ENCODE measurements around the gene CIDEB. TPM values are rescaled to one million over a fixed set of nuclear protein-coding genes. Genes with fewer than 3 reads are reported as not detected.

Gene CIDEB
- total RNA-seq, 1 donor from 2014 or later: not detected

GRCh38 chr14:24351517-24351916, 43.7 kb upstream of the CIDEB start:
- Mint-ChIP-seq H3K27ac (ENCODE audit: unreplicated experiment) (no peak overlapping the region), H3K27me3 (ENCODE audit: low read depth) (peaks cover 38% of the 10 kb centered on the region), H3K9me3 (ENCODE audit: low read depth) (no peaks in the 10 kb centered on the region), H3K36me3 (ENCODE audit: low read depth) (peaks cover under 1% of the 10 kb centered on the region), H3K4me1 (ENCODE audit: low read depth) (peaks cover 2% of the 10 kb centered on the region), H3K4me3 (ENCODE audit: unreplicated experiment) (no peak overlapping the region)
- no peak for DNase-seq (ENCODE audit: low spot score)
- TF ChIP-seq CTCF (IDR thresholded peaks at IDR 0.05): peak; percentile 37

DNA sequence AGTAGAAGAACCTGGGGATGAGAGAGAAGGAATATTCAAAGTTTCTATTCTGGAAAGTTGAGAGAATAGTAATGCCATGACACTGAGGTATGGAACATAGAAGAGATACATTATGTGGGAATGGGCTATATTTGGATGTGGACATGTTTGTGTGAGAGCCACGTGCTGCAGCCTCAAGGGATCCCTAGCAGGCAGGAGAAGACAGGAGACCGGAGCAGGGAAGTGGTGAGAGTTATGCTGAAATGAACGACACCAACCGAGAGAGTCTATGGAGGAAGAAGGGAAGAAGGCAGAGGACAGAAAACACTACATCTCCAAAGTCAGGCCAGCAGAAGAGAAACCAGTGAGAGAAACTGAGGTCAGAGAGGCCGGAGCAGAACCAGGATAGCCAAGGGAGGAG, 42.0 kb upstream of the CIDEB start:
- peaks cover 41% of the 10 kb centered on the region for H3K27me3 Mint-ChIP-seq (ENCODE audit: low read depth)
- no peak for DNase-seq (ENCODE audit: low spot score)
- no peak for TF ChIP-seq CTCF (IDR thresholded peaks at IDR 0.05)
- no peak overlapping the region for H3K4me3 Mint-ChIP-seq (ENCODE audit: unreplicated experiment)
- peaks cover 1% of the 10 kb centered on the region for H3K36me3 Mint-ChIP-seq (ENCODE audit: low read depth)
- H3K9me3 Mint-ChIP-seq (ENCODE audit: low read depth): no peaks in the 10 kb centered on the region
- peaks cover 2% of the 10 kb centered on the region for H3K4me1 Mint-ChIP-seq (ENCODE audit: low read depth)
- no peak overlapping the region for H3K27ac Mint-ChIP-seq (ENCODE audit: unreplicated experiment)

GRCh38 chr14:24348186-24348585, 40.4 kb upstream of the CIDEB start:
- no peak for DNase-seq (ENCODE audit: low spot score)
- Mint-ChIP-seq H3K36me3 (ENCODE audit: low read depth) (peaks cover 1% of the 10 kb centered on the region), H3K9me3 (ENCODE audit: low read depth) (no peaks in the 10 kb centered on the region), H3K4me1 (ENCODE audit: low read depth) (no peaks in the 10 kb centered on the region), H3K27ac (ENCODE audit: unreplicated experiment) (no peak overlapping the region), H3K27me3 (ENCODE audit: low read depth) (peaks cover 44% of the 10 kb centered on the region), H3K4me3 (ENCODE audit: unreplicated experiment) (no peak overlapping the region)
- TF ChIP-seq CTCF (IDR thresholded peaks at IDR 0.05): no peak

- H3K9me3 Mint-ChIP-seq (ENCODE audit: low read depth): no peaks in the 10 kb centered on the region
- H3K36me3 Mint-ChIP-seq (ENCODE audit: low read depth): peaks cover 1% of the 10 kb centered on the region
- H3K4me3 Mint-ChIP-seq (ENCODE audit: unreplicated experiment): no peak overlapping the region
- H3K27me3 Mint-ChIP-seq (ENCODE audit: low read depth): peaks cover 38% of the 10 kb centered on the region
- no peak for DNase-seq (ENCODE audit: low spot score)
- no peak overlapping the region for H3K27ac Mint-ChIP-seq (ENCODE audit: unreplicated experiment)
- H3K4me1 Mint-ChIP-seq (ENCODE audit: low read depth): no peaks in the 10 kb centered on the region
- no peak for TF ChIP-seq CTCF (IDR thresholded peaks at IDR 0.05)
Observed at GRCh38 chr14:24347134-24347533, 39.4 kb upstream of the CIDEB start.

DNA sequence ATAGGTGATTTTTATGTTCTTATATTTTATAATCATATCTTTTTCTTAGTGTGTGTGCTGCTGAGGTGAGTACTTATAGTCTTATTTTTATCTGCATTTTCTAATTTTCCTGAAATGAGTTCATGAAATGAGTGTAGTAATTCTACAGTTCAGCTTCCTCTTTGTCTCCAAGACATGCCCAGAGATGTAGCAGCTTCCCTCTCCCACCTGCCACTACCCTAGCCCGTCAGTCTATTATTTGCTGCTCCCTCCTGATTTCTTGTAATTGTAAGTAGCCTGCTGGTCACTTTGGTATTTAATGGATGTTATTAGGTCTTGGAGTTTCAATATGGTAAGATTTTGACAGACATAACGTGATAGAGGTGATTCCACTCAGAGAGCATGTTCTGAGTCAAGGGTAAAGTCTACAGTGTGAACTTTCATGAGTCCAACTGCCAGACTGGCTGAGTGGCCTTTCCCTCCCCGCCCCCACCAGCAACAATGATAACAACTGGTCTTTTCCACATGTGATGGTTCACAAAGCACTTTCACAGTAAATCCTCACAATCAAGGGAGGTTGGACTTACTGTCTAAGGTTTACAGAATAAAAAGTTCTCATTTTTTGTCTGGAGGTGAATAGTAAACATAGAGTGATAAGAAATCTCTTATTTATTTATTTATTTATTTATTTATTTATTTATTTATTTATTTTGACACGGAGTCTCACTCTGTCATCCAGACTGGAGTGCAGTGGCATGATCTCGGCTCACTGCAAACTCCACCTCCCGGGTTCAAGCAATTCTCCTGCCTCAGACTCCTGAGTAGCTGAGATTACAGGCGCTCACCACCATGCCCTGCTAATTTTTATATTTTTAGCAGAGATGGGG, 36.3 kb upstream of the CIDEB start:
- H3K4me3 Mint-ChIP-seq (ENCODE audit: unreplicated experiment): no peak overlapping the region
- peaks cover 26% of the 10 kb centered on the region for H3K27me3 Mint-ChIP-seq (ENCODE audit: low read depth)
- peaks cover 1% of the 10 kb centered on the region for H3K36me3 Mint-ChIP-seq (ENCODE audit: low read depth)
- H3K27ac Mint-ChIP-seq (ENCODE audit: unreplicated experiment): no peak overlapping the region
- no peak for DNase-seq (ENCODE audit: low spot score)
- no peak for TF ChIP-seq CTCF (IDR thresholded peaks at IDR 0.05)
- no peaks in the 10 kb centered on the region for H3K4me1 Mint-ChIP-seq (ENCODE audit: low read depth)
- no peaks in the 10 kb centered on the region for H3K9me3 Mint-ChIP-seq (ENCODE audit: low read depth)
